ENCODE measurements around the gene PTCH2.

PTCH2 gene

DNA sequence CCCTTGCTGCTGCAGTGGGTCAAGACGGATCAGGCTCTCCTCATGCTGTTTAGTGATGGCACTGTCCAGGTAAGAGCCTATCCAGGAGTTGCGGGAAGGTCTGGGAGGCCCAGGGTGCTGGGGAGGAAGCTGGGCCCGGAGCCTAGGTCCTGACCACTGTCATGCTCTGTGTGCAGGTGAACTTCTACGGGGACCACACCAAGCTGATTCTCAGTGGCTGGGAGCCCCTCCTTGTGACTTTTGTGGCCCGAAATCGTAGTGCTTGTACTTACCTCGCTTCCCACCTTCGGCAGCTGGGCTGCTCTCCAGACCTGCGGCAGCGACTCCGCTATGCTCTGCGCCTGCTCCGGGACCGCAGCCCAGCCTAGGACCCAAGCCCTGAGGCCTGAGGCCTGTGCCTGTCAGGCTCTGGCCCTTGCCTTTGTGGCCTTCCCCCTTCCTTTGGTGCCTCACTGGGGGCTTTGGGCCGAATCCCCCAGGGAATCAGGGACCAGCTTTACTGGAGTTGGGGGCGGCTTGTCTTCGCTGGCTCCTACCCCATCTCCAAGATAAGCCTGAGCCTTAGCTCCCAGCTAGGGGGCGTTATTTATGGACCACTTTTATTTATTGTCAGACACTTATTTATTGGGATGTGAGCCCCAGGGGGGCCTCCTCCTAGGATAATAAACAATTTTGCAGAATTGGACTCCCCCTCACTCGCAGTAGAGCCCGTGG, 37.6 kb downstream of the PTCH2 start:
- no peak overlapping the region for H3K4ac ChIP-seq (ENCODE audit: low read length)
- WGBS, 2 donors (ENCODE audit: extremely low coverage in 2 of 2, insufficient read length in 2 of 2, insufficient replicate concordance in 1 of 2), result no CpG with 5 or more reads among the region's 20 CpGs
- H3K79me1 ChIP-seq (ENCODE audit: low read depth, low read length), result peaks cover 5% of the 10 kb centered on the region
- H3K18ac ChIP-seq (ENCODE audit: low read length), result peak overlapping the region; percentile 39
- no peak overlapping the region for H2AFZ ChIP-seq (ENCODE audit: low read length)
- no peak overlapping the region for H3K23ac ChIP-seq (ENCODE audit: low read depth, low read length, poor library complexity)
- no peak for DNase-seq (ENCODE audit: low spot score)
- no peak overlapping the region for H2BK120ac ChIP-seq (ENCODE audit: low read depth, low read length)
- H3K27me3 ChIP-seq (ENCODE audit: control insufficient read depth in 3 of 3, insufficient read depth in 3 of 3, low read depth in 1 of 3, low read length in 3 of 3), result no peaks in the 10 kb centered on the region
- H2BK12ac ChIP-seq (ENCODE audit: low read length), result peak overlapping the region; percentile 14
- no peak overlapping the region for H4K8ac ChIP-seq (ENCODE audit: low read depth, low read length)
- no peak overlapping the region for H3K4me2 ChIP-seq (ENCODE audit: insufficient read depth, low read length, poor library complexity, severe bottlenecking)
- H2BK5ac ChIP-seq (ENCODE audit: low read length), result peak overlapping the region; percentile 31
- peaks cover 48 to 53% of the 10 kb centered on the region in 2 donors for H3K4me1 ChIP-seq (ENCODE audit: control insufficient read depth in 2 of 2, insufficient read depth in 1 of 2, low read depth in 1 of 2, low read length in 2 of 2)
- no peak overlapping the region for H2BK15ac ChIP-seq (ENCODE audit: low read length)
- no peak overlapping the region for H3K14ac ChIP-seq (ENCODE audit: low read length)
- no peak overlapping the region for H2AK5ac ChIP-seq (ENCODE audit: low read depth, low read length)
- H3K9ac ChIP-seq (ENCODE audit: low read depth, low read length, poor library complexity), result no peak overlapping the region
- no peak overlapping the region for H4K91ac ChIP-seq (ENCODE audit: low read depth, low read length, poor library complexity)
- H3K9me3 ChIP-seq (replicated peaks in 1 of 2; ENCODE audit: control insufficient read depth in 2 of 2, insufficient read depth in 1 of 2, low read depth in 1 of 2, low read length in 2 of 2), result no peaks in the 10 kb centered on the region
- H3K4me3 ChIP-seq (ENCODE audit: low read length in 2 of 2), result no peak overlapping the region
- peaks cover 22 to 41% of the 10 kb centered on the region in 2 donors for H3K36me3 ChIP-seq (replicated peaks in 1 of 2; ENCODE audit: control insufficient read depth in 2 of 2, insufficient read depth in 2 of 2, low read length in 2 of 2)
- no peak overlapping the region for H3K27ac ChIP-seq (replicated peaks; ENCODE audit: low read length)

DNA sequence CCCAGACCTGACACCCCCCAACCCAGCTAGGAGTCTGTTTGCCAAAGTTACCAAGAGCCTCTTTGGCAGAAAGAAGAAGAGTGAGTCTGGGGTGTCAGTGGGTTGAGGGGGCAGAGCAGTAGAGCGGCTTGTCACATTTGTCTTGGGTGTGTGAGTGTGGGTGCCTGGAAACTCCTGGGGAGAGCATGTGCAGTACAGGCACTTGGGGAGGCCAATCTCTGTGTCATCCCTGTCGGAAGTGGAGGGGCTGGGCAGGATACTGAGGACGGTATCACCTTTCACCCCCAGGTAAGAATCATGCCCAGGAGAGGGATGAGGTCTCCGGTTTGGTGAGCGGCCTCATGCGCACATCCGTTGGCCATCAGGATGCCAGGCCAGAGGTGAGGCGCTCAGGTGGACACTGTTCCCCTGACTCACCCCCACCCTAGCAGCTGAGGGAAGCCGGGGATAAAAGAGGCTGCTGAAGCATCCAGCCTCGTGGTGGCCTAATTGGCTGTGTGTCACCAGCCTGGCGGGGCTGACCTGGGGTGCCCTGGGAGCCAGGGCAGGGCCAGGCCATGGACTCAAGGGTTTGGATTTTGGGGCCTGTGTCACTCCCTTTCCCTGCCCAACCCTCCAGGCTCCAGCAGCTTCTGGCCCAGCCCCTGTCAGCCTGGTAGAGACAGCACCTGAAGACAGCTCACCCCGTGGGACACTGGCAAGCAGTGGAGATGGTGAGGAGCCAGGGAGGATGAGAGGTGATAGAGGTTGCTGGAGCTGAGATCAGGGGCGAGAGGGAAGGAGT, 39.5 kb downstream of the PTCH2 start:
- no peak overlapping the region for H4K91ac ChIP-seq (ENCODE audit: low read depth, low read length, poor library complexity)
- peak overlapping the region; percentile 95 for H3K18ac ChIP-seq (ENCODE audit: low read length)
- H2AK5ac ChIP-seq (ENCODE audit: low read depth, low read length), result peak overlapping the region; percentile 100
- peak overlapping the region; percentile 32 for H3K14ac ChIP-seq (ENCODE audit: low read length)
- H4K8ac ChIP-seq (ENCODE audit: low read depth, low read length), result no peak overlapping the region
- peak overlapping the region; percentile 83 for H2BK120ac ChIP-seq (ENCODE audit: low read depth, low read length)
- peak overlapping the region; percentile 81 for H3K27ac ChIP-seq (replicated peaks; ENCODE audit: low read length)
- peaks cover 6% of the 10 kb centered on the region for H3K79me1 ChIP-seq (ENCODE audit: low read depth, low read length)
- peak overlapping the region; percentile 32 for H3K9ac ChIP-seq (ENCODE audit: low read depth, low read length, poor library complexity)
- DNase-seq (ENCODE audit: low spot score), result no peak
- no peak overlapping the region for H3K4me2 ChIP-seq (ENCODE audit: insufficient read depth, low read length, poor library complexity, severe bottlenecking)
- peaks cover 38 to 39% of the 10 kb centered on the region in 2 donors for H3K4me1 ChIP-seq (ENCODE audit: control insufficient read depth in 2 of 2, insufficient read depth in 1 of 2, low read depth in 1 of 2, low read length in 2 of 2)
- H3K4ac ChIP-seq (ENCODE audit: low read length), result peak overlapping the region; percentile 14
- no peaks in the 10 kb centered on the region for H3K9me3 ChIP-seq (replicated peaks in 1 of 2; ENCODE audit: control insufficient read depth in 2 of 2, insufficient read depth in 1 of 2, low read depth in 1 of 2, low read length in 2 of 2)
- H2AFZ ChIP-seq (ENCODE audit: low read length), result no peak overlapping the region
- WGBS, 2 donors (ENCODE audit: extremely low coverage in 2 of 2, insufficient read length in 2 of 2, insufficient replicate concordance in 1 of 2), result no CpG with 5 or more reads among the region's 13 CpGs
- no peaks in the 10 kb centered on the region for H3K27me3 ChIP-seq (ENCODE audit: control insufficient read depth in 3 of 3, insufficient read depth in 3 of 3, low read depth in 1 of 3, low read length in 3 of 3)
- H3K36me3 ChIP-seq (replicated peaks in 1 of 2; ENCODE audit: control insufficient read depth in 2 of 2, insufficient read depth in 2 of 2, low read length in 2 of 2), result peaks cover 22 to 41% of the 10 kb centered on the region in 2 donors
- H3K23ac ChIP-seq (ENCODE audit: low read depth, low read length, poor library complexity), result peak overlapping the region; percentile 44
- H2BK15ac ChIP-seq (ENCODE audit: low read length), result peak overlapping the region; percentile 92
- peak overlapping the region; percentile 88 for H2BK5ac ChIP-seq (ENCODE audit: low read length)
- peak overlapping the region; percentile 96 for H2BK12ac ChIP-seq (ENCODE audit: low read length)
- no peak overlapping the region for H3K4me3 ChIP-seq (ENCODE audit: low read length in 2 of 2)

DNA sequence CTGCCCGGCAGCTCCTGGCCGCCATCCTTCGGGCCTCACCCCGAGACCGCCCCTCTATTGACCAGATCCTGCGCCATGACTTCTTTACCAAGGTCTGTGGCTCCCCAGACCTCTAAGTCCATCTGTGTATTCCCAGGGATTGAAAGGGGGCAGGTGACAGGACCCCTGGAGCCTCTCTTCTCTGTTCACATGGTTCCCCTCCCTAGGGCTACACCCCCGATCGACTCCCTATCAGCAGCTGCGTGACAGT, 40.1 kb downstream of the PTCH2 start:
- Histone ChIP-seq H3K18ac (ENCODE audit: low read length) (peak overlapping the region; percentile 95), H3K4me2 (ENCODE audit: insufficient read depth, low read length, poor library complexity, severe bottlenecking) (peak overlapping the region; percentile 47), H3K79me1 (ENCODE audit: low read depth, low read length) (peaks cover 6% of the 10 kb centered on the region), H2AFZ (ENCODE audit: low read length) (no peak overlapping the region), H2BK15ac (ENCODE audit: low read length) (peak overlapping the region; percentile 92), H3K36me3 (replicated peaks in 1 of 2; ENCODE audit: control insufficient read depth in 2 of 2, insufficient read depth in 2 of 2, low read length in 2 of 2) (peaks cover 22 to 41% of the 10 kb centered on the region in 2 donors), H2AK5ac (ENCODE audit: low read depth, low read length) (peak overlapping the region; percentile 100), H2BK120ac (ENCODE audit: low read depth, low read length) (peak overlapping the region; percentile 83), H3K4me3 (ENCODE audit: low read length in 2 of 2) (no peak overlapping the region), H3K9ac (ENCODE audit: low read depth, low read length, poor library complexity) (peak overlapping the region; percentile 32), H4K8ac (ENCODE audit: low read depth, low read length) (no peak overlapping the region), H3K27ac (replicated peaks; ENCODE audit: low read length) (peak overlapping the region; percentile 81), H3K14ac (ENCODE audit: low read length) (peak overlapping the region; percentile 32), H3K27me3 (ENCODE audit: control insufficient read depth in 3 of 3, insufficient read depth in 3 of 3, low read depth in 1 of 3, low read length in 3 of 3) (no peaks in the 10 kb centered on the region), H3K4me1 (ENCODE audit: control insufficient read depth in 2 of 2, insufficient read depth in 1 of 2, low read depth in 1 of 2, low read length in 2 of 2) (peaks cover 35 to 36% of the 10 kb centered on the region in 2 donors), H4K91ac (ENCODE audit: low read depth, low read length, poor library complexity) (no peak overlapping the region), H3K9me3 (replicated peaks in 1 of 2; ENCODE audit: control insufficient read depth in 2 of 2, insufficient read depth in 1 of 2, low read depth in 1 of 2, low read length in 2 of 2) (no peaks in the 10 kb centered on the region), H3K23ac (ENCODE audit: low read depth, low read length, poor library complexity) (peak overlapping the region; percentile 46), H2BK5ac (ENCODE audit: low read length) (peak overlapping the region; percentile 88), H3K4ac (ENCODE audit: low read length) (peak overlapping the region; percentile 8), H2BK12ac (ENCODE audit: low read length) (peak overlapping the region; percentile 76)
- no peak for DNase-seq (ENCODE audit: low spot score)
- WGBS, 2 donors (ENCODE audit: extremely low coverage in 2 of 2, insufficient read length in 2 of 2, insufficient replicate concordance in 1 of 2), result no CpG with 5 or more reads among the region's 9 CpGs
